Small intestine (tissue), 7 donors: Measurements from ENCODE around the gene TMEM108. TPM values are rescaled to one million over a fixed set of nuclear protein-coding genes. Genes with fewer than 3 reads are reported as not detected.

Source experiments
- DNase-seq, 2 donors: peaks; one replicate each; pipeline versions ENCODE4 v3.0.0 to v3.0.0-alpha.2; 2013
- FAIRE-seq: peaks from 2 replicates; lab custom pipeline; 2012; peaks lifted over from hg19 to GRCh38; lab: Jason Lieb, UNC
- H3K27ac ChIP-seq, 3 donors: one replicate each; pipeline ENCODE4 v1.5.1; 2013; ENCODE audit warnings: low read length in 2 of 3, mild to moderate bottlenecking in 2 of 3, control low read depth in 1 of 3, inconsistent platforms in 1 of 3, low read depth in 1 of 3, moderate library complexity in 1 of 3
- H3K27me3 ChIP-seq, 3 donors: one replicate each; pipeline ENCODE4 v1.6.1; 2013; ENCODE audit warnings: low read length in 3 of 3, inconsistent platforms in 1 of 3; ENCODE audit not compliant: control insufficient read depth in 3 of 3, insufficient read depth in 3 of 3
- H3K36me3 ChIP-seq, 3 donors: one replicate each; pipeline ENCODE4 v1.6.1; 2013; ENCODE audit warnings: low read length in 3 of 3, inconsistent platforms in 1 of 3, low read depth in 1 of 3, mild to moderate bottlenecking in 1 of 3, moderate library complexity in 1 of 3; ENCODE audit not compliant: control insufficient read depth in 3 of 3, insufficient read depth in 2 of 3
- H3K4me1 ChIP-seq, 3 donors: one replicate each; pipeline ENCODE4 v1.6.1; 2013; ENCODE audit warnings: low read length in 2 of 3, inconsistent platforms in 1 of 3, low read depth in 1 of 3, mild to moderate bottlenecking in 1 of 3, moderate library complexity in 1 of 3; ENCODE audit not compliant: control insufficient read depth in 3 of 3, insufficient read depth in 2 of 3
- H3K4me3 ChIP-seq, 3 donors: one replicate each; pipeline ENCODE4 v1.5.1; 2013; ENCODE audit warnings: low read length in 3 of 3, control low read depth in 1 of 3, inconsistent platforms in 1 of 3, low read depth in 1 of 3, mild to moderate bottlenecking in 1 of 3, moderate library complexity in 1 of 3
- H3K9me3 ChIP-seq, 2 donors: one replicate each; pipeline ENCODE4 v1.6.1; 2013; ENCODE audit warnings: low read depth in 1 of 2, low read length in 1 of 2; ENCODE audit not compliant: control insufficient read depth in 2 of 2, insufficient read depth in 1 of 2
- WGBS, 3 donors: extraction: QIAGEN DNeasy Blood & Tissue Kit; methylation state at CpG; one replicate each; pipeline ENCODE4 v1.1.7; 2013; 5-methylcytosine and 5-hydroxymethylcytosine counted together
- polyA plus RNA-seq, 4 donors: library from polyadenylated mRNA; stranded (reverse) in 3 of 4; unstranded in 1 of 4; fragments of 200-250 nt in 3 of 4; fragments of 120-200 nt in 1 of 4; gene quantifications; one replicate each; pipeline versions ENCODE4 v1.2.1 to v1.2.3, GENCODE V29; 2013
- donor health status: healthy with polysubstance abuse.
- donor health status: control.
- donor health status: control.
- donor health status: Bipolar disorder and iron deficiency.
- donor health status: healthy.

Gene TMEM108
- polyA plus RNA-seq, 4 donors: 0.41 to 0.94 TPM; not detected in 2

- H3K4me3 ChIP-seq: no peak overlapping the region
- no peak for FAIRE-seq
- H3K27me3 ChIP-seq: no peaks in the 10 kb centered on the region
- no peak overlapping the region for H3K27ac ChIP-seq
- no peak for DNase-seq
- no peaks in the 10 kb centered on the region for H3K9me3 ChIP-seq
- 53 to 74% (median 61%) methylated on average over 6 of the region's 6 CpGs for WGBS, 3 donors
- H3K36me3 ChIP-seq: no peaks in the 10 kb centered on the region
- H3K4me1 ChIP-seq: no peaks in the 10 kb centered on the region
These were observed 20.6 kb downstream of the TMEM108 start for GRCh38 chr3:133058831-133059230.

DNA sequence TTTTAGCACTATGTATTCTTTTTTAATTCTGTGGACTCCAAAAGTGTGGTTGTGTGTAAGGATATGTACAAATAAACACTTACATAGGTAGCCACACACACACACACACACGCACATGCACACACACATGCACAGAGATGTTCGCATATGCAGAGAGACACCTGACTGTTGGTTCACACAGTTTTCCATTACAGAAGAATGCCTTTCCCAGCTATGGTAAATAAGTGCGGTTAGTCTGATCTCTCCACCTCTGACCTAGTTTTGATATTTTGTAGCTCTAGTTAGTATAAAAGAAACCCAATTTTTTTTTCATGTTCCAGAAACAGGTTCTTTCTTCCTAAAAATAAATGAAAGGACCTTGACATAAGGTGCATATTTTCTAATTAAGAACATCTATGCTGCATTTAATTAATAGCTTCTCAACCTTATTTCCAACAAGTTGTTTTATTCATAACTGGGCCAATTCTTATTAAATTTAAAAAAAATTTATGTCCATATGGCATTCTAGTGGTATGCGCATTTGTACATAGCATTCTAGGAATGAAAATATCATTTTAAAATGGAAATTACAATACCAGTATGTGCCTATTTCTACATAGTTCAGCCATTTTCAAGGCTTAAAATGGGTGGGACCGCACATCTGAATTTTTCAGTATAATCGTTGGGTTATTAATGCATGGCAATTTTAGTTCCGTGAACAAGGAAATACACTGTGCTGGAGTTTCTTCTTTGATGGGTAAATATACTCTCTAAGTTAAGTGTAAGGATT lies 27.2 kb downstream of the TMEM108 start:
- FAIRE-seq: no peak

DNA sequence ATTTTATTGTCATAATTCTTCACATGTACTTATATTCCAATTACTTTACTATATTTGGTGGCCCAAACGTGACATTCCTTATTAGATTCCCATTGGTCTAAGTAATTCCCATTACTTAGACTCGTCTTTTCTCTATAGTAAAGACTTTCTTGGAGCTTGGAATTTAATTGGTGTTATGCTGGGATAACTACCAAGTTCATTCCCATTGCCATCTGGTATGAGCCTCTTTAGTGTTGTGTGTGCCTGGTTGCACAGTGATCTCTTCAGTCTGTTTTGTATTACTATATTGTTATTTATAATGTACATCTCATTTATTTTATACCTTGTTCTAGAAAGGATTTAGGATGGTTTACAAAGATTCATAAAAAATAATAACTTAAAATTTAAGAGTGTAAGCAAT lies 27.8 kb downstream of the TMEM108 start:
- WGBS, 3 donors: 59 to 73% (median 59%) methylated on average over 2 of the region's 2 CpGs
- DNase-seq (no peak), FAIRE-seq (no peak)
- no peak overlapping the region for H3K27ac ChIP-seq
- H3K4me1 ChIP-seq: no peaks in the 10 kb centered on the region
- H3K36me3 ChIP-seq: no peaks in the 10 kb centered on the region
- H3K27me3 ChIP-seq: peaks cover 0 to 2% (median 0%) of the 10 kb centered on the region in 3 donors
- H3K4me3 ChIP-seq: no peak overlapping the region
- H3K9me3 ChIP-seq: no peaks in the 10 kb centered on the region

More for the DNA sequence above, 27.2 kb downstream of the TMEM108 start:
- peaks cover 0 to 2% (median 0%) of the 10 kb centered on the region in 3 donors for H3K27me3 ChIP-seq
- no peaks in the 10 kb centered on the region for H3K36me3 ChIP-seq
- WGBS, 3 donors: 95 to 96% (median 96%) methylated on average over 7 of the region's 7 CpGs
- H3K9me3 ChIP-seq: no peaks in the 10 kb centered on the region
- DNase-seq: no peak
- no peak overlapping the region for H3K4me3 ChIP-seq
- H3K27ac ChIP-seq: no peak overlapping the region
- H3K4me1 ChIP-seq: no peaks in the 10 kb centered on the region

DNA sequence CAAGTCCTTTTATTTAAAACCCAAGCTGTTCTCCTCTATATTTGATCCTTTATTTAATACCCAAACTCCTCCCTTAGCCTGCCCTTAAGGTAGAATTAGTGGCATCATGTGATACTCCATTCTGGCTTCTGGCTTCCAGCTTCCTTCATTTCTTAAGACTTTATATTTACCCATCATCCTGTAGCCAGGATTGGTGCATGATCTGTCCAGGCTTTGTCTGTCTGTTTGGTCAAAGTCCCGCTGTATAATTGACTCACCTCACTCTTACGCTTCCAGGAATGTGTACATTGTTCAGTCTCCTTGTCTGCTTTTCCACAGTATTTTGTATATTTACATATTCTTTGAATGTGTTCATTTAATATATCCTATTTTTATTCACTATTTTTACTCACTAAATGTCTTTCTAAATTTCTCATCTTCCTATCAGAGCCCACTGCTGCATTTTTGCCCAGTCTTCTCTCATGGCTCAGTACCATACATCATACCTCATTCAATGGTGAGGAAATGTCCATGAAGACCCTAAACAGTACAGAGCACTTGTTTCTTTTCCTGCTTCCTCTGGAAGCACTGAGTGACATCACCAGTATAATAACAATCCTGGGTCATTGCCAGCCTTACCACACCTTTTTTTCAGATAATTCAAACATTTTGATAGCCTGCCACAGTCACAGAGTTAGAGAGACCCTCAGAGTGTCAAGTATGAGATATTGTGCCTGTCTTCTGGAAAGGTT lies 31.5 kb downstream of the TMEM108 start:
- DNase-seq: peak; percentile 7 to 51
- Histone ChIP-seq H3K4me1 (no peaks in the 10 kb centered on the region), H3K27me3 (peaks cover 0 to 2% (median 0%) of the 10 kb centered on the region in 3 donors), H3K27ac (no peak overlapping the region), H3K4me3 (no peak overlapping the region), H3K36me3 (no peaks in the 10 kb centered on the region), H3K9me3 (no peaks in the 10 kb centered on the region)
- 25 to 64% (median 59%) methylated on average over 2 of the region's 2 CpGs for WGBS, 3 donors
- FAIRE-seq: no peak

GRCh38 chr3:133074977-133075376 lies 36.8 kb downstream of the TMEM108 start:
- FAIRE-seq (no peak), DNase-seq (no peak)
- H3K9me3 ChIP-seq: no peaks in the 10 kb centered on the region
- H3K27me3 ChIP-seq: peaks cover 0 to 2% (median 0%) of the 10 kb centered on the region in 3 donors
- no peaks in the 10 kb centered on the region for H3K36me3 ChIP-seq
- H3K4me3 ChIP-seq: no peak overlapping the region
- 80 to 84% (median 81%) methylated on average over 4 of the region's 4 CpGs for WGBS, 3 donors
- H3K27ac ChIP-seq: no peak overlapping the region
- H3K4me1 ChIP-seq: no peaks in the 10 kb centered on the region

- H3K27ac ChIP-seq: no peak overlapping the region
- DNase-seq (no peak), FAIRE-seq (no peak)
- H3K4me1 ChIP-seq: no peaks in the 10 kb centered on the region
- no peak overlapping the region for H3K4me3 ChIP-seq
- no peaks in the 10 kb centered on the region for H3K27me3 ChIP-seq
- H3K36me3 ChIP-seq: no peaks in the 10 kb centered on the region
- H3K9me3 ChIP-seq: peaks cover 0 to 4% of the 10 kb centered on the region in 2 donors
- 40 to 57% (median 43%) methylated on average over 3 of the region's 3 CpGs for WGBS, 3 donors
These were observed 39.5 kb downstream of the TMEM108 start for GRCh38 chr3:133077688-133078087.

DNA sequence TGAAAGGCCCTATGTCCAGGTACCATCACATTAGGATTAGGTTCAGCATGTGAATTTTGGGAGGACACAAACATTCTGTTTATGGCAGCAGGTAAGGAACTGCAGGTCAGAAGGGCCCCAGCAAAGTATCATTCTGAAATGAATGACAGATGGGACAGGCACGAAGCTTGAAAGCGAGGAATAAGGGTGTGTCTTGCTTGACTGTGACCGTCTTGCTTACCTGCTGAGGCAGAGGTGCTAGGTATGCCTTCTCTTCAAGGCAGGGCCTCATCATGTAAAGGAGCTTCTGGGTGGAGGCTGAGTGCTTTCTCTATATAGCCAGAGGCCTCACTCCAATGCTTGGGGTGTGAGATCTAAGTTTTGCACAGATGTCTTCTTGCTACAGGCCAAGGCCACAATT lies 41.4 kb downstream of the TMEM108 start:
- Histone ChIP-seq H3K4me3 (no peak overlapping the region), H3K27me3 (no peaks in the 10 kb centered on the region), H3K9me3 (peaks cover 0 to 4% of the 10 kb centered on the region in 2 donors), H3K4me1 (no peaks in the 10 kb centered on the region), H3K27ac (no peak overlapping the region), H3K36me3 (no peaks in the 10 kb centered on the region)
- FAIRE-seq: no peak
- WGBS, 3 donors: 61 to 87% (median 81%) methylated on average over 3 of the region's 3 CpGs
- no peak for DNase-seq

GRCh38 chr3:133081016-133081415 lies 42.8 kb downstream of the TMEM108 start:
- FAIRE-seq: no peak

More at GRCh38 chr3:133081016-133081415, 42.8 kb downstream of the TMEM108 start:
- Histone ChIP-seq H3K27me3 (no peaks in the 10 kb centered on the region), H3K4me3 (no peak overlapping the region), H3K36me3 (no peaks in the 10 kb centered on the region), H3K9me3 (peaks cover 0 to 4% of the 10 kb centered on the region in 2 donors), H3K27ac (no peak overlapping the region), H3K4me1 (no peaks in the 10 kb centered on the region)
- no peak for DNase-seq
- WGBS, 3 donors: 68 to 74% (median 68%) methylated on average over 7 of the region's 7 CpGs
